ENCODE results near the gene PCDH18.
"Not testable (repeated sequence)": the region's sequence is repeated elsewhere in the genome, so short reads cannot be mapped to it uniquely, and the experiment has no call there.

DNA sequence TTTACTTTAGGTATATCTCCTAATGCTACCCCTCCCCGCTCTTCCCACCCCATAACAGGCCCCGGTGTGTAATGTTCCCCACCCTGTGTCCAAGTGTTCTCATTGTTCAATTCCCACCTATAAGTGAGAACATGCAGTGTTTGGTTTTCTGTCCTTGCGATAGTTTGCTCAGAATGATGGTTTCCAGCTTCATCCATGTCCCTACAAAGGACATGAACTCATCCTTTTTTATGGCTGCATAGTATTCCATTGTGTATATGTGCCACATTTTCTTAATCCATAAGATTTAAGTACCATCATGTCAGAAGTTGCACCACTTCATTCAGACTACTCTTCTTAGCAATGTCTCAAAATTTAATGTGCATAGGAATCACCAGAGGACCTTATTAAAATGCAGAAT, 5.5 kb upstream of the PCDH18 start:
- TF ChIP-seq CTCF, POLR2A (IDR thresholded peaks at IDR 0.05): not testable (repeated sequence)
